Measurements from ENCODE around the gene FZR1. TPM values are rescaled to one million over a fixed set of nuclear protein-coding genes. Genes with fewer than 3 reads are reported as not detected.
A peak's percentile ranks its signal among the peaks of the same experiment; 100 is the strongest.

Gene FZR1
- total and polyA plus RNA-seq, 9 of the 15 experiments (the other 6 are each of a cell fraction or from before 2014, with no cell fraction given): 0.18 to 48.0 (median 22.2) TPM

GRCh38 chr19:3576696-3577443 is 70.8 kb downstream of the FZR1 start (continued):
- TF ChIP-seq TEAD1 (CRISPR knock-in tag; IDR thresholded peaks at IDR 0.05) (no peak), PCBP2 (IDR thresholded peaks at IDR 0.05; ENCODE audit: low read depth, low read length, poor library complexity, severe bottlenecking) (peak; percentile 44), POLR2G (IDR thresholded peaks at IDR 0.05; ENCODE audit: low read depth, low read length) (peak; percentile 70)

GRCh38 chr19:3577723-3578344 is 71.7 kb downstream of the FZR1 start:
- no peaks in the 10 kb centered on the region for H3K9me3 ChIP-seq (replicated peaks; ENCODE audit: control insufficient read depth, insufficient read depth, low read depth, low read length)
- H3K4me1 ChIP-seq (replicated peaks in 1 of 2; ENCODE audit: control insufficient read depth in 2 of 2, insufficient read depth in 2 of 2, low read length in 2 of 2): peaks cover 33 to 74% of the 10 kb centered on the region in 2 experiments
- no peak for DNase-seq (ENCODE audit: extremely low read depth in 1 of 4, low spot score in 3 of 4)
- ChIA-PET CTCF (ENCODE audit: low intra/inter-chr PET ratio) (no interaction called here), POLR2A (interaction anchor here (1.5 kb wide), 1 partner anchor 22 kb away, joined by 5 read pairs; no protein-coding TSS in a partner anchor)
- in situ Hi-C loops (cut with MboI) (no loop called here), intact Hi-C loops (cut with micrococcal nuclease) (loop anchor here (1.0 kb wide), 1 partner anchor 33 kb away; no protein-coding TSS in a partner anchor)
- no peak for FAIRE-seq
- ATAC-seq: no peak
- H3K79me2 ChIP-seq (ENCODE audit: control insufficient read depth, insufficient read depth, low read length): peaks cover 20% of the 10 kb centered on the region
- H3K27me3 ChIP-seq (ENCODE audit: control insufficient read depth in 2 of 2, insufficient read depth in 2 of 2, low read length in 2 of 2): no peaks in the 10 kb centered on the region
- H3K9ac ChIP-seq (ENCODE audit: insufficient read depth in 1 of 2, low read depth in 2 of 2, low read length in 2 of 2): no peak overlapping the region
- H2AFZ ChIP-seq (ENCODE audit: low read depth, low read length): no peak overlapping the region
- peaks cover 38% of the 10 kb centered on the region for H3K36me3 ChIP-seq (ENCODE audit: control insufficient read depth, insufficient read depth, low read length)
- no TSS peak for BruUV-seq (replicated peaks)
- WGBS (ENCODE audit: insufficient coverage, low coverage, missing lambda C conversion rate): 95% methylated on average over 20 of the region's 60 CpGs
- peaks cover 3% of the 10 kb centered on the region; the same call in 1 of the 2 replicates for H4K20me1 ChIP-seq (replicated peaks; ENCODE audit: control insufficient read depth, insufficient read depth, low read length)
- peaks cover 5% of the 10 kb centered on the region for H3K9me1 ChIP-seq (ENCODE audit: control insufficient read depth, insufficient read depth, low read length)
- TF ChIP-seq CREB3 (tag; conservative IDR thresholded peaks at IDR 0.05; ENCODE audit: low read depth): no peak
- no peak for TF ChIP-seq REST (IDR thresholded peaks at IDR 0.05; ENCODE audit: borderline replicate concordance)
- TF ChIP-seq REST (CRISPR knock-in tag; IDR thresholded peaks at IDR 0.05; ENCODE audit: low read depth): no peak
- TF ChIP-seq ZSCAN29 (IDR thresholded peaks at IDR 0.05): no peak
- no peak for TF ChIP-seq PTTG1 (tag; IDR thresholded peaks at IDR 0.05; ENCODE audit: low read depth)
- peak; percentile 63 for TF ChIP-seq POLR2G (IDR thresholded peaks at IDR 0.05; ENCODE audit: low read depth, low read length)
- no peak overlapping the region for H3K4me3 ChIP-seq
- no peak overlapping the region for H3K27ac ChIP-seq (ENCODE audit: extremely low read depth, low read depth, low read length)
- H3K4me2 ChIP-seq (ENCODE audit: insufficient read depth, low read length): no peak overlapping the region
